Endodermal cell (in vitro differentiated cells): ENCODE measurements around the gene CHKB. TPM values are rescaled to one million over a fixed set of nuclear protein-coding genes. Genes with fewer than 3 reads are reported as not detected.
A peak's percentile ranks its signal among the peaks of the same experiment; 100 is the strongest.

ENCODE experiments used
- DNase-seq: peaks from one replicate; pipeline ENCODE4 v3.0.0-alpha.2; 2017
- H3K27ac ChIP-seq: 2 replicates; pipeline ENCODE4 v1.5.1; 2013; ENCODE audit warnings: mild to moderate bottlenecking, low read depth, low read length, moderate library complexity
- H3K27me3 ChIP-seq: 2 replicates; pipeline ENCODE4 v1.6.1; 2013; ENCODE audit warnings: mild to moderate bottlenecking, low read length, moderate library complexity; ENCODE audit not compliant: insufficient read depth, control insufficient read depth, poor library complexity, severe bottlenecking
- H3K36me3 ChIP-seq: 2 replicates; pipeline ENCODE4 v1.7.0; 2013; ENCODE audit warnings: mild to moderate bottlenecking, low read length, moderate library complexity; ENCODE audit not compliant: control insufficient read depth, insufficient read depth
- H3K4me1 ChIP-seq: one replicate; pipeline ENCODE4 v1.7.0; 2013; ENCODE audit warnings: low read length; ENCODE audit not compliant: control insufficient read depth, insufficient read depth
- H3K4me3 ChIP-seq: 2 replicates; pipeline ENCODE4 v1.5.1; 2013; ENCODE audit warnings: mild to moderate bottlenecking, low read length, moderate library complexity
- H3K9ac ChIP-seq: 2 replicates; pipeline ENCODE4 v1.6.1; 2013; ENCODE audit warnings: mild to moderate bottlenecking, low read length, moderate library complexity; ENCODE audit not compliant: poor library complexity, severe bottlenecking; ENCODE audit errors: extremely low read depth
- H3K9me3 ChIP-seq: 2 replicates; pipeline ENCODE4 v1.6.1; 2013; ENCODE audit warnings: mild to moderate bottlenecking, low read length, moderate library complexity; ENCODE audit not compliant: control insufficient read depth
- H3K27ac Mint-ChIP-seq: 2 replicates; pipeline ENCODE4 v1.8.0; 2020; ENCODE audit warnings: mixed read lengths
- H3K27me3 Mint-ChIP-seq: 2 replicates; pipeline ENCODE4 v1.8.0; 2021; ENCODE audit warnings: mild to moderate bottlenecking, mixed read lengths; ENCODE audit not compliant: insufficient read depth
- H3K36me3 Mint-ChIP-seq: 2 replicates; pipeline ENCODE4 v1.8.0; 2020; ENCODE audit warnings: low read depth, mixed read lengths
- H3K4me1 Mint-ChIP-seq: 2 replicates; pipeline ENCODE4 v1.8.0; 2020; ENCODE audit warnings: mixed read lengths
- H3K4me3 Mint-ChIP-seq: 2 replicates; pipeline ENCODE4 v1.8.0; 2020; ENCODE audit warnings: mild to moderate bottlenecking, moderate library complexity, mixed read lengths
- H3K9me3 Mint-ChIP-seq: 2 replicates; pipeline ENCODE4 v1.8.0; 2020; ENCODE audit warnings: mild to moderate bottlenecking, mixed read lengths
- WGBS, 2 experiments: methylation state at CpG; one replicate each; pipeline versions ENCODE4 v1.1.5 to v1.1.7; 2013; ENCODE audit warnings: missing lambda C conversion rate in 2 of 2, mixed read lengths in 1 of 2; ENCODE audit not compliant: insufficient coverage in 1 of 2, insufficient read length in 1 of 2; 5-methylcytosine and 5-hydroxymethylcytosine counted together
- total RNA-seq, 2 donors: library from RNA; stranded (reverse); fragmentation: NEBNext Ultra II Directional in 1 of 2; extraction: Animal tissue kit (Norgen Biotek cat#: 25700) in 1 of 2; gene quantifications; 2 replicates in 1 of 2; 3 replicates in 1 of 2; pipeline ENCODE4 v1.2.1, GENCODE V29; 2021
- TF ChIP-seq, protein P1 (sequence below): fragments of 200-600 bp; sonication (generic); conservative IDR thresholded peaks from 2 replicates; pipeline ENCODE4 v1.5.0; 2021; ENCODE audit warnings: antibody characterized with exemption, mild to moderate bottlenecking

Gene CHKB
- total RNA-seq, 2 donors from 2014 or later = 108 TPM

- Mint-ChIP-seq H3K4me1 (no peaks in the 10 kb centered on the region), H3K27ac (peak overlapping the region; percentile 70), H3K36me3 (peaks cover 54% of the 10 kb centered on the region), H3K27me3 (no peaks in the 10 kb centered on the region), H3K9me3 (no peaks in the 10 kb centered on the region), H3K4me3 (no peak overlapping the region)
- Histone ChIP-seq H3K9ac (no peak overlapping the region), H3K27me3 (no peaks in the 10 kb centered on the region), H3K4me1 (no peaks in the 10 kb centered on the region), H3K9me3 (no peaks in the 10 kb centered on the region), H3K36me3 (peaks cover 76% of the 10 kb centered on the region), H3K27ac (no peak overlapping the region), H3K4me3 (no peak overlapping the region)
- DNase-seq = no peak
- 87 to 94% methylated on average over 18 to 26 of the region's 26 CpGs for WGBS, 2 experiments
- TF ChIP-seq, protein P1, sequence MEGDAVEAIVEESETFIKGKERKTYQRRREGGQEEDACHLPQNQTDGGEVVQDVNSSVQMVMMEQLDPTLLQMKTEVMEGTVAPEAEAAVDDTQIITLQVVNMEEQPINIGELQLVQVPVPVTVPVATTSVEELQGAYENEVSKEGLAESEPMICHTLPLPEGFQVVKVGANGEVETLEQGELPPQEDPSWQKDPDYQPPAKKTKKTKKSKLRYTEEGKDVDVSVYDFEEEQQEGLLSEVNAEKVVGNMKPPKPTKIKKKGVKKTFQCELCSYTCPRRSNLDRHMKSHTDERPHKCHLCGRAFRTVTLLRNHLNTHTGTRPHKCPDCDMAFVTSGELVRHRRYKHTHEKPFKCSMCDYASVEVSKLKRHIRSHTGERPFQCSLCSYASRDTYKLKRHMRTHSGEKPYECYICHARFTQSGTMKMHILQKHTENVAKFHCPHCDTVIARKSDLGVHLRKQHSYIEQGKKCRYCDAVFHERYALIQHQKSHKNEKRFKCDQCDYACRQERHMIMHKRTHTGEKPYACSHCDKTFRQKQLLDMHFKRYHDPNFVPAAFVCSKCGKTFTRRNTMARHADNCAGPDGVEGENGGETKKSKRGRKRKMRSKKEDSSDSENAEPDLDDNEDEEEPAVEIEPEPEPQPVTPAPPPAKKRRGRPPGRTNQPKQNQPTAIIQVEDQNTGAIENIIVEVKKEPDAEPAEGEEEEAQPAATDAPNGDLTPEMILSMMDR = no peak
These were observed 8.9 kb downstream of the CHKB start for GRCh38 chr22:50573491-50574382.

GRCh38 chr22:50572965-50573364, 9.7 kb downstream of the CHKB start:
- 95 to 100% methylated on average over 1 to 11 of the region's 11 CpGs for WGBS, 2 experiments

DNA sequence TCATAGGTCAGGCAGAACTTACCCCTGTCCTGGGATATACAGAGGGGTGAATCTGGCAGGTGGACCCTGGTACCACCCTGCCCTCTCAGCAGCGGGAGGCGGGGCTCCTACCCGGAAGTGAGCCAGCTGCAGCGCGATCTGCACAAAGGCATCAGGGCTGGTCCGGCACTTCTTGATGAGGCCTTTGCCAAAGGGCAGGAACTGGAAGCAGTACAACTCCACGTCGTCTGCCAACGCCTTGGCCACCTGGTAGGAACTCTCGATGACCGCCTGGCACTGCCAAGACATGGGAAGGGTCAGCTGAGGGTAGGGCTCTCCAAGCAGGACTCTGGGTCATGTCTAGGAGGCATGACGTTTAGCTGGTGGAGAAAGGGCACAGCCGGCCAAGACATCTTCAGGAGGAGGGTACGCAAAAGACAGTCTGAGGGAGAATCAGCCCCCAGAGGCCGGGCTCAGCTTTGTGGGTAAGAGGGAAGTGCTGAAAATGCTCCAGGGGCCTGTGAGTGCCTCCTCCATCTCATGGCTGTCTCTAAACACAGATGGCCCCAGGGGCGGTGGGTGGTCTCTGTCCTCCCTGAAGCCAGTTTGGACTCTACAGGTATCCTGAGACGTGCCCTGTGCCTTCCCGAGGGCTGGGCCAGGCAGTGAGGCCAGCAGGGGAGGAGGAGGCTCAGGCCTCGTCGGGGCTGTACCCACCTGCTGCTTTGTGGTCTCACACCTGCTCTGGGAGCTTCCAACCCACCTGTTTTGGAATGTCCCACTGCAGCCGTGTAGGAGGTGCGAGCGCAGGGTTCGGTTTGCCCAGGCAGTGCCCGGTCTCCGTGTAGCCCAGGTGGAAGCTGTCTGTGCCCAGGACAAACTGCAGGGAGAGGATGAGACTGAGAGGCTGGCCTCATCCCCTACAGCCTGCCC, 11.1 kb downstream of the CHKB start:
- Histone ChIP-seq H3K9me3 (no peaks in the 10 kb centered on the region), H3K36me3 (peaks cover 80% of the 10 kb centered on the region), H3K4me3 (no peak overlapping the region), H3K27me3 (no peaks in the 10 kb centered on the region), H3K4me1 (no peaks in the 10 kb centered on the region), H3K9ac (no peak overlapping the region), H3K27ac (no peak overlapping the region)
- Mint-ChIP-seq H3K27ac (no peak overlapping the region), H3K9me3 (no peaks in the 10 kb centered on the region), H3K4me3 (no peak overlapping the region), H3K27me3 (no peaks in the 10 kb centered on the region), H3K4me1 (no peaks in the 10 kb centered on the region), H3K36me3 (peaks cover 62% of the 10 kb centered on the region)
- TF ChIP-seq, protein P1 = no peak
- 92 to 97% methylated on average over 23 to 26 of the region's 26 CpGs for WGBS, 2 experiments
- DNase-seq = no peak

More at GRCh38 chr22:50572965-50573364, 9.7 kb downstream of the CHKB start:
- Histone ChIP-seq H3K9ac (no peak overlapping the region), H3K4me3 (no peak overlapping the region), H3K36me3 (peaks cover 81% of the 10 kb centered on the region), H3K9me3 (no peaks in the 10 kb centered on the region), H3K27ac (no peak overlapping the region), H3K4me1 (no peaks in the 10 kb centered on the region), H3K27me3 (no peaks in the 10 kb centered on the region)
- no peaks in the 10 kb centered on the region for H3K9me3 Mint-ChIP-seq
- H3K36me3 Mint-ChIP-seq = peaks cover 60% of the 10 kb centered on the region
- TF ChIP-seq, protein P1 = no peak
- no peaks in the 10 kb centered on the region for H3K27me3 Mint-ChIP-seq
- no peak for DNase-seq
- no peak overlapping the region for H3K4me3 Mint-ChIP-seq
- no peak overlapping the region for H3K27ac Mint-ChIP-seq
- H3K4me1 Mint-ChIP-seq = no peaks in the 10 kb centered on the region
